ENCODE results near the gene PAQR7.

The PAQR7 gene

GRCh38 chr1:25831569-25832196, 43.8 kb downstream of the PAQR7 start:
- H3K4me3 ChIP-seq (replicated peaks; ENCODE audit: low read depth, low read length): no peak overlapping the region
- no peak for TF ChIP-seq CTCF (IDR thresholded peaks at IDR 0.05; ENCODE audit: low read depth, low read length, missing control alignments)
- no peak for DNase-seq (ENCODE audit: extremely low read depth, low read depth)

- no peak for DNase-seq (ENCODE audit: extremely low read depth, low read depth)
- TF ChIP-seq CTCF (IDR thresholded peaks at IDR 0.05; ENCODE audit: low read depth, low read length, missing control alignments): no peak
- H3K4me3 ChIP-seq (replicated peaks; ENCODE audit: low read depth, low read length): no peak overlapping the region
Measured at GRCh38 chr1:25829046-25829445, 46.5 kb downstream of the PAQR7 start.

- no peak for TF ChIP-seq CTCF (IDR thresholded peaks at IDR 0.05; ENCODE audit: low read depth, low read length, missing control alignments)
- DNase-seq (ENCODE audit: extremely low read depth, low read depth): no peak
- H3K4me3 ChIP-seq (replicated peaks; ENCODE audit: low read depth, low read length): no peak overlapping the region
Measured at GRCh38 chr1:25828491-25828890, 47.0 kb downstream of the PAQR7 start.

- no peak overlapping the region for H3K4me3 ChIP-seq (replicated peaks; ENCODE audit: low read depth, low read length)
- no peak for DNase-seq (ENCODE audit: extremely low read depth, low read depth)
- TF ChIP-seq CTCF (IDR thresholded peaks at IDR 0.05; ENCODE audit: low read depth, low read length, missing control alignments): no peak
Measured at GRCh38 chr1:25826571-25826970, 48.9 kb downstream of the PAQR7 start.

- H3K4me3 ChIP-seq (replicated peaks; ENCODE audit: low read depth, low read length): no peak overlapping the region
- no peak for DNase-seq (ENCODE audit: extremely low read depth, low read depth)
- no peak for TF ChIP-seq CTCF (IDR thresholded peaks at IDR 0.05; ENCODE audit: low read depth, low read length, missing control alignments)
Measured at GRCh38 chr1:25825605-25826004, 49.9 kb downstream of the PAQR7 start.

- no peak for DNase-seq (ENCODE audit: extremely low read depth, low read depth)
- no peak for TF ChIP-seq CTCF (IDR thresholded peaks at IDR 0.05; ENCODE audit: low read depth, low read length, missing control alignments)
- peak overlapping the region; percentile 85 for H3K4me3 ChIP-seq (replicated peaks; ENCODE audit: low read depth, low read length)
Measured at GRCh38 chr1:25821630-25822091, 53.8 kb downstream of the PAQR7 start.

GRCh38 chr1:25821112-25821476, 54.4 kb downstream of the PAQR7 start:
- DNase-seq (ENCODE audit: extremely low read depth, low read depth): no peak

More at GRCh38 chr1:25821112-25821476, 54.4 kb downstream of the PAQR7 start:
- no peak for TF ChIP-seq CTCF (IDR thresholded peaks at IDR 0.05; ENCODE audit: low read depth, low read length, missing control alignments)
- H3K4me3 ChIP-seq (replicated peaks; ENCODE audit: low read depth, low read length): peak overlapping the region; percentile 85
